SK-N-SH (cell line): Measurements from ENCODE around the gene BRAF. TPM values are rescaled to one million over a fixed set of nuclear protein-coding genes. Genes with fewer than 3 reads are reported as not detected.

Source experiments
- CTCF ChIA-PET: fragments of 300-600, 350-600 bp; formaldehyde crosslinking; extraction: SDS; loops from one replicate; lab custom pipeline; 2021; lab: Yijun Ruan, JAX
- POLR2A ChIA-PET: fragments of 350-600 bp; sonication (Branson Sonifier 250); formaldehyde crosslinking; extraction: SDS; loops from one replicate; lab custom pipeline; 2020; ENCODE audit warnings: antibody characterized with exemption, inconsistent platforms; lab: Yijun Ruan, JAX
- DNase-seq: peaks from one replicate; pipeline ENCODE4 v3.0.0; 2012
- H2AFZ ChIP-seq: fragments of 200-600 bp; sonication (generic); 2 replicates; pipeline ENCODE4 v1.8.1; 2016; ENCODE audit warnings: antibody characterized with exemption, mild to moderate bottlenecking, low read depth
- H3F3A ChIP-seq: fragments of 200-600 bp; sonication (generic); replicated peaks from 2 replicates; pipeline ENCODE3; 2016; ENCODE audit warnings: antibody characterized with exemption, mild to moderate bottlenecking; ENCODE audit not compliant: insufficient read depth
- H3K27ac ChIP-seq, 2 experiments: fragments of 200-500 bp in 1 of 2; fragments of 200-600 bp in 1 of 2; sonication (Bioruptor generic) in 1 of 2; sonication (generic), shearing (Covaris generic) in 1 of 2; 2 replicates each; pipeline versions ENCODE4 v1.5.1 to v1.6.1; 2014 to 2016; ENCODE audit warnings: low read depth in 2 of 2, inconsistent platforms in 1 of 2, low read length in 1 of 2, mild to moderate bottlenecking in 1 of 2, mixed read lengths in 1 of 2
- H3K27me3 ChIP-seq: fragments of 200-600 bp; sonication (generic), shearing (Covaris generic); 2 replicates; pipeline ENCODE4 v1.6.1; 2016; ENCODE audit warnings: mixed run types; ENCODE audit not compliant: insufficient read depth
- H3K36me3 ChIP-seq, 2 experiments: fragments of 200-500 bp in 1 of 2; fragments of 200-600 bp in 1 of 2; sonication (Bioruptor generic) in 1 of 2; sonication (generic) in 1 of 2; replicated peaks in 1 of 2; 2 replicates each; pipeline versions ENCODE3 to v1.5.1; 2014 to 2016; ENCODE audit warnings: low read length in 1 of 2, mild to moderate bottlenecking in 1 of 2; ENCODE audit not compliant: insufficient read depth in 2 of 2, control insufficient read depth in 1 of 2
- H3K4me1 ChIP-seq, 2 experiments: fragments of 200-500 bp in 1 of 2; fragments of 200-600 bp in 1 of 2; sonication (Bioruptor generic) in 1 of 2; sonication (generic), shearing (Covaris generic) in 1 of 2; 2 replicates each; pipeline versions ENCODE4 v1.5.1 to v1.6.1; 2014 to 2016; ENCODE audit warnings: low read depth in 1 of 2, low read length in 1 of 2, mixed run types in 1 of 2; ENCODE audit not compliant: insufficient read depth in 2 of 2, control insufficient read depth in 1 of 2
- H3K4me2 ChIP-seq: fragments of 200-600 bp; sonication (generic), shearing (Covaris generic); 2 replicates; pipeline ENCODE4 v1.6.1; 2017; ENCODE audit warnings: mixed run types
- H3K4me3 ChIP-seq, 2 experiments: fragments of 200-500 bp in 1 of 2; fragments of 200-600 bp in 1 of 2; sonication (Bioruptor generic) in 1 of 2; sonication (generic), shearing (Covaris generic) in 1 of 2; 2 replicates each; pipeline versions ENCODE4 v1.5.1 to v1.8.1; 2014 to 2016; ENCODE audit warnings: low read depth in 2 of 2, inconsistent platforms in 1 of 2, low read length in 1 of 2, mild to moderate bottlenecking in 1 of 2, mixed read lengths in 1 of 2, moderate library complexity in 1 of 2
- H3K79me2 ChIP-seq: fragments of 200-600 bp; sonication (generic); 2 replicates; pipeline ENCODE4 v1.8.1; 2017; ENCODE audit warnings: mild to moderate bottlenecking; ENCODE audit not compliant: insufficient read depth
- H3K9ac ChIP-seq: fragments of 200-600 bp; sonication (generic); 2 replicates; pipeline ENCODE4 v1.6.1; 2017; ENCODE audit warnings: mixed run types
- H3K9me2 ChIP-seq: fragments of 200-600 bp; sonication (generic); 2 replicates; pipeline ENCODE4 v1.6.1; 2017; ENCODE audit warnings: mixed run types
- H3K9me3 ChIP-seq: fragments of 200-600 bp; sonication (generic); 2 replicates; pipeline ENCODE4 v1.6.1; 2017; ENCODE audit warnings: mixed run types, mild to moderate bottlenecking, moderate library complexity
- H4K20me1 ChIP-seq: fragments of 200-600 bp; sonication (generic); 2 replicates; pipeline ENCODE4 v1.6.1; 2017; ENCODE audit warnings: mild to moderate bottlenecking, mixed run types; ENCODE audit not compliant: insufficient read depth
- EP300 ChIP-seq, 2 experiments: IDR thresholded peaks; 2 replicates each; pipeline versions ENCODE4 v1.4.0 to v1.6.1; 2012; ENCODE audit warnings: borderline replicate concordance in 1 of 2, low read depth in 1 of 2, low read length in 1 of 2
- NRF1 ChIP-seq: IDR thresholded peaks from 2 replicates; pipeline ENCODE4 v1.6.1; 2012; ENCODE audit warnings: low read depth, mild to moderate bottlenecking, low read length
- RAD21 ChIP-seq: IDR thresholded peaks from 2 replicates; pipeline ENCODE4 v1.6.1; 2012; ENCODE audit warnings: mild to moderate bottlenecking, low read length
- RCOR1 ChIP-seq: fragments of 150-350 bp; IDR thresholded peaks from 2 replicates; pipeline ENCODE4 v1.6.1; 2017; ENCODE audit warnings: antibody characterized with exemption, low read length
- WGBS: methylation state at CpG from one replicate; pipeline ENCODE4 v1.1.6; 2017; ENCODE audit warnings: low lambda C conversion rate; 5-methylcytosine and 5-hydroxymethylcytosine counted together
- polyA plus RNA-seq, 3 experiments: library from polyadenylated mRNA; depleted of rRNA; stranded (reverse); fragments of >200 nt; gene quantifications; 2 replicates each; pipeline ENCODE4 v1.2.3, GENCODE V29; 2012
- TF ChIP-seq, protein P1 (sequence below): IDR thresholded peaks from 2 replicates; pipeline ENCODE4 v1.4.0; 2012; ENCODE audit warnings: low read depth, borderline replicate concordance
- TF ChIP-seq, protein P2 (sequence below): IDR thresholded peaks from 2 replicates; pipeline ENCODE4 v1.4.0; 2012; ENCODE audit warnings: low read depth, borderline replicate concordance
- TF ChIP-seq, protein P3 (sequence below): fragments of 200-600 bp; sonication (generic); IDR thresholded peaks from 2 replicates; pipeline ENCODE4 v1.6.1; 2017; ENCODE audit warnings: antibody characterized with exemption, mild to moderate bottlenecking, moderate library complexity
- TF ChIP-seq, protein P4 (sequence below): fragments of 150-350 bp; IDR thresholded peaks from 2 replicates; pipeline ENCODE4 v1.6.1; 2017; ENCODE audit warnings: antibody characterized with exemption, low read length, low read depth, borderline replicate concordance

Gene BRAF
- polyA plus RNA-seq, 1 of the 3 experiments (the other 2 are of a cell fraction): 5.2 TPM

DNA sequence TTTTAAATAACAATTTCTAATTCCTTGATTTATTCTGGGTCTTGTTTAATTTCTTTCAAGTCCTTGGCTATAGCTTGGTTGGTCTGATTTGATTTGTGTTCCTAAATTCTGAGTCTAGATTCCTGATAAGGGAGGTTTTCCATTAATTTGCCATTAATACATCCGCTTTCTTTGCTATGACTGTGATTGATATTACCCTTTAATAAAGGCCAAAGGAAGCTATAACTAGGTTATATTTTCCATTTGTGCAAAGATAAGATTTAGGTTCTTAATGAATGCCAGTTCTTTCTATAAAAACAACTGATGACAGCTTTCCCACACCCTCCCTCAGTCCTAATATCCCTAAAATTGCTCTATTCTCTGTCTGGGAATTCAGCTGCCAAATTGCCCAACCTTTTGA is 200.0 kb downstream of the BRAF start:
- H3K27me3 ChIP-seq: no peaks in the 10 kb centered on the region

More for the DNA sequence above, 200.0 kb downstream of the BRAF start:
- H3F3A ChIP-seq: no peaks in the 10 kb centered on the region
- TF ChIP-seq, protein P1, sequence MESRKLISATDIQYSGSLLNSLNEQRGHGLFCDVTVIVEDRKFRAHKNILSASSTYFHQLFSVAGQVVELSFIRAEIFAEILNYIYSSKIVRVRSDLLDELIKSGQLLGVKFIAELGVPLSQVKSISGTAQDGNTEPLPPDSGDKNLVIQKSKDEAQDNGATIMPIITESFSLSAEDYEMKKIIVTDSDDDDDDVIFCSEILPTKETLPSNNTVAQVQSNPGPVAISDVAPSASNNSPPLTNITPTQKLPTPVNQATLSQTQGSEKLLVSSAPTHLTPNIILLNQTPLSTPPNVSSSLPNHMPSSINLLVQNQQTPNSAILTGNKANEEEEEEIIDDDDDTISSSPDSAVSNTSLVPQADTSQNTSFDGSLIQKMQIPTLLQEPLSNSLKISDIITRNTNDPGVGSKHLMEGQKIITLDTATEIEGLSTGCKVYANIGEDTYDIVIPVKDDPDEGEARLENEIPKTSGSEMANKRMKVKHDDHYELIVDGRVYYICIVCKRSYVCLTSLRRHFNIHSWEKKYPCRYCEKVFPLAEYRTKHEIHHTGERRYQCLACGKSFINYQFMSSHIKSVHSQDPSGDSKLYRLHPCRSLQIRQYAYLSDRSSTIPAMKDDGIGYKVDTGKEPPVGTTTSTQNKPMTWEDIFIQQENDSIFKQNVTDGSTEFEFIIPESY: no peak
- TF ChIP-seq EP300 (IDR thresholded peaks at IDR 0.05; ENCODE audit: borderline replicate concordance in 1 of 2, low read depth in 1 of 2, low read length in 1 of 2) (peak in 1 of 2 experiments; percentile 38; a peak in 2 of 4 replicates), NRF1 (no peak), RCOR1 (peak; percentile 50; the same call in 1 of the 2 replicates), RAD21 (no peak)
- TF ChIP-seq, protein P2, sequence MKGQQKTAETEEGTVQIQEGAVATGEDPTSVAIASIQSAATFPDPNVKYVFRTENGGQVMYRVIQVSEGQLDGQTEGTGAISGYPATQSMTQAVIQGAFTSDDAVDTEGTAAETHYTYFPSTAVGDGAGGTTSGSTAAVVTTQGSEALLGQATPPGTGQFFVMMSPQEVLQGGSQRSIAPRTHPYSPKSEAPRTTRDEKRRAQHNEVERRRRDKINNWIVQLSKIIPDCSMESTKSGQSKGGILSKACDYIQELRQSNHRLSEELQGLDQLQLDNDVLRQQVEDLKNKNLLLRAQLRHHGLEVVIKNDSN: no peak
- TF ChIP-seq, protein P3, sequence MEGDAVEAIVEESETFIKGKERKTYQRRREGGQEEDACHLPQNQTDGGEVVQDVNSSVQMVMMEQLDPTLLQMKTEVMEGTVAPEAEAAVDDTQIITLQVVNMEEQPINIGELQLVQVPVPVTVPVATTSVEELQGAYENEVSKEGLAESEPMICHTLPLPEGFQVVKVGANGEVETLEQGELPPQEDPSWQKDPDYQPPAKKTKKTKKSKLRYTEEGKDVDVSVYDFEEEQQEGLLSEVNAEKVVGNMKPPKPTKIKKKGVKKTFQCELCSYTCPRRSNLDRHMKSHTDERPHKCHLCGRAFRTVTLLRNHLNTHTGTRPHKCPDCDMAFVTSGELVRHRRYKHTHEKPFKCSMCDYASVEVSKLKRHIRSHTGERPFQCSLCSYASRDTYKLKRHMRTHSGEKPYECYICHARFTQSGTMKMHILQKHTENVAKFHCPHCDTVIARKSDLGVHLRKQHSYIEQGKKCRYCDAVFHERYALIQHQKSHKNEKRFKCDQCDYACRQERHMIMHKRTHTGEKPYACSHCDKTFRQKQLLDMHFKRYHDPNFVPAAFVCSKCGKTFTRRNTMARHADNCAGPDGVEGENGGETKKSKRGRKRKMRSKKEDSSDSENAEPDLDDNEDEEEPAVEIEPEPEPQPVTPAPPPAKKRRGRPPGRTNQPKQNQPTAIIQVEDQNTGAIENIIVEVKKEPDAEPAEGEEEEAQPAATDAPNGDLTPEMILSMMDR: no peak
- TF ChIP-seq, protein P4, sequence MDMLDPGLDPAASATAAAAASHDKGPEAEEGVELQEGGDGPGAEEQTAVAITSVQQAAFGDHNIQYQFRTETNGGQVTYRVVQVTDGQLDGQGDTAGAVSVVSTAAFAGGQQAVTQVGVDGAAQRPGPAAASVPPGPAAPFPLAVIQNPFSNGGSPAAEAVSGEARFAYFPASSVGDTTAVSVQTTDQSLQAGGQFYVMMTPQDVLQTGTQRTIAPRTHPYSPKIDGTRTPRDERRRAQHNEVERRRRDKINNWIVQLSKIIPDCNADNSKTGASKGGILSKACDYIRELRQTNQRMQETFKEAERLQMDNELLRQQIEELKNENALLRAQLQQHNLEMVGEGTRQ: no peak
- TF ChIP-seq, all 33 proteins: peak for 2
- peak; percentile 15 for DNase-seq
- Histone ChIP-seq H3K9me2 (no peaks in the 10 kb centered on the region), H3K27ac (no peak overlapping the region), H3K4me3 (no peak overlapping the region), H3K4me2 (no peak overlapping the region), H2AFZ (no peak overlapping the region), H3K9me3 (no peaks in the 10 kb centered on the region), H3K79me2 (no peaks in the 10 kb centered on the region), H3K9ac (no peak overlapping the region), H3K36me3 (peaks cover 18 to 43% of the 10 kb centered on the region in 2 experiments), H4K20me1 (no peaks in the 10 kb centered on the region), H3K4me1 (peaks cover 0 to 9% of the 10 kb centered on the region in 2 experiments; a peak in 2 of 4 replicates)
- 68% methylated on average over 1 of the region's 1 CpG for WGBS
- ChIA-PET POLR2A (no interaction called here), CTCF (interaction anchor here (0.8 to 2.0 kb wide), 4 partner anchors 16 to 87 kb away, joined by 3 to 7 read pairs (median 4); no protein-coding TSS in a partner anchor)
